ENCODE measurements around the gene ERBB4.
"Not testable (repeated sequence)": the region's sequence is repeated elsewhere in the genome, so short reads cannot be mapped to it uniquely, and the experiment has no call there.

ERBB4 gene

GRCh38 chr2:212467551-212467950 is 71.1 kb downstream of the ERBB4 start:
- H3K9me3 ChIP-seq; H3K4me3 ChIP-seq (ENCODE audit: low read depth, low read length); H3K4me1 ChIP-seq; H3K36me3 ChIP-seq; H3K27me3 ChIP-seq: not testable (repeated sequence)
- peak; percentile 38 for TF ChIP-seq CTCF (IDR thresholded peaks at IDR 0.05; ENCODE audit: low read depth, low read length)
- peak; percentile 17 for DNase-seq

- Histone ChIP-seq H3K36me3 (no peaks in the 10 kb centered on the region), H3K9me3 (no peaks in the 10 kb centered on the region), H3K4me3 (ENCODE audit: low read depth, low read length) (no peak overlapping the region), H3K27me3 (no peaks in the 10 kb centered on the region), H3K4me1 (no peaks in the 10 kb centered on the region)
- TF ChIP-seq CTCF (IDR thresholded peaks at IDR 0.05; ENCODE audit: low read depth, low read length): no peak
- DNase-seq: no peak
These were observed 73.1 kb downstream of the ERBB4 start for GRCh38 chr2:212465456-212465855.

- H3K36me3 ChIP-seq; H3K9me3 ChIP-seq; DNase-seq; H3K4me1 ChIP-seq; H3K4me3 ChIP-seq (ENCODE audit: low read depth, low read length); H3K27me3 ChIP-seq: not testable (repeated sequence)
These were observed 76.9 kb downstream of the ERBB4 start for GRCh38 chr2:212461708-212462107.

GRCh38 chr2:212454149-212454548 is 84.5 kb downstream of the ERBB4 start:
- Histone ChIP-seq H3K27me3 (no peaks in the 10 kb centered on the region), H3K4me1 (peaks cover 4% of the 10 kb centered on the region), H3K4me3 (ENCODE audit: low read depth, low read length) (no peak overlapping the region), H3K36me3 (no peaks in the 10 kb centered on the region), H3K9me3 (no peaks in the 10 kb centered on the region)
- no peak for TF ChIP-seq CTCF (IDR thresholded peaks at IDR 0.05; ENCODE audit: low read depth, low read length)
- no peak for DNase-seq

GRCh38 chr2:212451786-212452231 is 86.8 kb downstream of the ERBB4 start:
- H3K4me3 ChIP-seq (ENCODE audit: low read depth, low read length): no peak overlapping the region
- peaks cover 12% of the 10 kb centered on the region for H3K4me1 ChIP-seq
- no peaks in the 10 kb centered on the region for H3K27me3 ChIP-seq
- H3K9me3 ChIP-seq: no peaks in the 10 kb centered on the region
- H3K36me3 ChIP-seq: no peaks in the 10 kb centered on the region
- DNase-seq: no peak
- no peak for TF ChIP-seq CTCF (IDR thresholded peaks at IDR 0.05; ENCODE audit: low read depth, low read length)

- DNase-seq: no peak
- H3K36me3 ChIP-seq: no peaks in the 10 kb centered on the region
- H3K9me3 ChIP-seq: no peaks in the 10 kb centered on the region
- peaks cover 12% of the 10 kb centered on the region for H3K4me1 ChIP-seq
- no peak for TF ChIP-seq CTCF (IDR thresholded peaks at IDR 0.05; ENCODE audit: low read depth, low read length)
- H3K4me3 ChIP-seq (ENCODE audit: low read depth, low read length): no peak overlapping the region
- no peaks in the 10 kb centered on the region for H3K27me3 ChIP-seq
These were observed 89.9 kb downstream of the ERBB4 start for GRCh38 chr2:212448698-212449097.

GRCh38 chr2:212441821-212442220 is 96.8 kb downstream of the ERBB4 start:
- TF ChIP-seq CTCF (IDR thresholded peaks at IDR 0.05; ENCODE audit: low read depth, low read length): no peak
- H3K27me3 ChIP-seq: no peaks in the 10 kb centered on the region
- H3K36me3 ChIP-seq: no peaks in the 10 kb centered on the region
- no peak overlapping the region for H3K4me3 ChIP-seq (ENCODE audit: low read depth, low read length)
- no peak for DNase-seq
- H3K9me3 ChIP-seq: peaks cover 3% of the 10 kb centered on the region
- H3K4me1 ChIP-seq: no peaks in the 10 kb centered on the region
